Cardiac septum (tissue), 1 donor: ENCODE results near the gene GNAS-AS1. TPM values are rescaled to one million over a fixed set of nuclear protein-coding genes. Genes with fewer than 3 reads are reported as not detected.

Source experiments
- DNase-seq: peaks from one replicate; pipeline ENCODE4 v3.0.0-alpha.2; 2020; ENCODE audit warnings: low spot score
- intact Hi-C: fragments of 100-400 bp; cut with DNase I; formaldehyde crosslinking; loops from one replicate; pipeline ENCODE4 v1.14.0; 2022
- total RNA-seq: library from RNA; stranded (reverse); fragmentation: NEBNext Ultra II Directional; extraction: Animal tissue kit (Norgen Biotek cat#: 25700); gene quantifications from one replicate; pipeline ENCODE4 v1.2.1, GENCODE V29; 2021
- donor health status: DM: no; HTN: no; CAD: no.

Gene GNAS-AS1
- total RNA-seq, 1 donor from 2014 or later = 0.75 TPM

- no peak for DNase-seq
- intact Hi-C loops = no loop called here
These were observed 55.4 kb downstream of the GNAS-AS1 start for GRCh38 chr20:58795181-58795922.

- no peak for DNase-seq
- intact Hi-C loops = no loop called here
These were observed 56.1 kb downstream of the GNAS-AS1 start for GRCh38 chr20:58794510-58795180.

- intact Hi-C loops = no loop called here
- DNase-seq = no peak
These were observed 56.9 kb downstream of the GNAS-AS1 start for GRCh38 chr20:58793512-58794420.

- intact Hi-C loops = no loop called here
- no peak for DNase-seq
These were observed 58.3 kb downstream of the GNAS-AS1 start for GRCh38 chr20:58792426-58792825.

GRCh38 chr20:58791286-58791685, 59.4 kb downstream of the GNAS-AS1 start:
- DNase-seq = peak; percentile 20
- intact Hi-C loops = no loop called here

DNA sequence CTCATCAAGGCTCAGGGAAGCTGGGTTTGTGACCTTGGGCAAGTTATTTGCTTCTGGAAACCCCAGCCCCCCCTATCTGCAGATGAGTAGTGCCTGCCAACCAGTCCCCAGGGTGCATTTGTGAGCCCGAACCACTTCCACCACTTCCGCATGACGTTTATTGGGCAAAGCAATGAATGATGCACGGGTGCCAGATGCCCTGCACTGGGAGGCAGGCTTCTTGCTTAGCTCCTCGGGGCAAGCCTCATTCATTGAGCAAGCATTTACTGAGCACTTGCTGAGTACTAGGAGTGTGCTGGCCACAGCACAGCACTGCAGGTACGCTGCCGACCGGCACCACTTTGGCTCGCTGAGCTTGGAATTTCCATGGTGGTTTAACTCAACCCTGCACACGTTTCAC, 60.2 kb downstream of the GNAS-AS1 start:
- peak; percentile 46 for DNase-seq
- intact Hi-C loops = no loop called here

- intact Hi-C loops = no loop called here
- peak; percentile 47 for DNase-seq
These were observed 61.7 kb downstream of the GNAS-AS1 start for GRCh38 chr20:58788896-58789544.

DNA sequence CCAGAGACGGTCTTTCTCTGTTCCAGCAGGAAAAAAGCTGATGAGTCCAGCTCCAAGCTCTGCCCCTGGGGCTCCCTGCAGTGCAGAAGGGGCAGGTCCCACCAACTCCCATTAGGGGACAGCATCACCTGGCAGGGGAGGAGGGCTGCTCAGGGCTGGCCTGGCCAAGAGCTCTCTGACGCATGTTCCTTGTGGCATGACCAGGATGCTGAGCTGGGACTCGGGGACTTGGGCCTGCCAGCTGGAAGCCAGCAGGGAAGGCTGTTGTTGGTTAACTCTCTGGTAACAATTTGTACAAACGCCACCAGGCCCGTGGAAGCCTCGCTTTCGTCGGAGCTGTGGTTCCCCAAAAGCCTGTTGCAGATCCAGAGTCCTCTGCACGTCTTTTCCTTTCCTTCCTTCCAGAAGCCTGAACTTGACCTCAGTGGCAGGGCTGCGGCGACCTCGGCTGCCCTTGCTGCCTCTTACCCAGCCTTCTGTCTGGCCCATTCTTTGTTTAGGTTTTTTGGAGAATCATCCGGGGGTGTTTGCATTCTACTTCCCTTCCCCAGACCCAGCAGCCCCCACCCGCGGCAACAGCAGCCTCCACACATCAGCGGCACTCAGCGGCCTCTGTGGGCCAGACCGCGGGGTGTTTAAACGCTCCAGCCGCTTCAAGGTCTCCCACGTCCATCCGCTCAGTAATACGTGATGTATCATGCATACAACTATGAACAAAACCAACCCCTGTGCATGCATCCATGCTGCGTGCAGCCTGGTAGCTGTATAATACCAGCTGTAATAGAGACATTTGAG, 63.3 kb downstream of the GNAS-AS1 start:
- intact Hi-C loops = no loop called here
- DNase-seq = no peak

DNA sequence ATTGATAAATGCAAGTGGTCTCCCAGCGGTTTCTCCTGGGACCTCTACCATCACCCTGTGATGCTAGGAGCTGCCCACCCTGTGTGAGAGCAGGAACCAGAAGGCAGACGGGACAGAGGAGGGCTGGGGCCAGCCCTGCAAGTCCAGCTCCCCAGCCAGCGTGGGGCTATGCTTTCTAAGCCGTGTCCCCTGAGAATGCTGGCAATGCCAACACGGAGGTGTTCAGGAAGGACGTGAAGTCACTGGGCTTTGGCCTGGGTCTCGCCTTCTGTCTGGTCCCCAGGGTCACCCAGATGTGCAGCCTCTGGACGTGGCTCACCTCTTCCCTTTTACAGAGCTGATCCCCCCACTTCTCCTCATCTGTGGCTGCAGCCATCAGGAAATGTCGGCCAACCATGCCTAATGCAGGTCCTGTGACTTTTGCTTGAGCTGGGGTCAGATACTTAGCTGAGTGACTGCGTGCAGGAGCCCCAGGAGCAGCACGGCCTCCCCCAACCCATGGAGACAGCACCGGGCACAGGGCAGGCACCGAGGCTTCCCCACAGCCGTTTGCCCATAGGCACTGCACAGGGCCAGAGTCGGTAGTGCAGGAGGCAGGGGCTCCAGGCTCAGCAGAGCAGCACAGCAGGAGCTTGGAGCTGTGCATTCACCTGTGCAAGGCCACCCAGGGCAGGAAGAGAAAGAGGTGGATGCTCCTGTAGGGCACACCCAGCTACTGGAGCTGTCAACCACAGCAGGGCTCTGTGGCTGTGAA, 66.2 kb downstream of the GNAS-AS1 start:
- peak; percentile 46 for DNase-seq
- intact Hi-C loops = no loop called here

GRCh38 chr20:58783511-58784011, 67.1 kb downstream of the GNAS-AS1 start:
- DNase-seq = no peak

DNA sequence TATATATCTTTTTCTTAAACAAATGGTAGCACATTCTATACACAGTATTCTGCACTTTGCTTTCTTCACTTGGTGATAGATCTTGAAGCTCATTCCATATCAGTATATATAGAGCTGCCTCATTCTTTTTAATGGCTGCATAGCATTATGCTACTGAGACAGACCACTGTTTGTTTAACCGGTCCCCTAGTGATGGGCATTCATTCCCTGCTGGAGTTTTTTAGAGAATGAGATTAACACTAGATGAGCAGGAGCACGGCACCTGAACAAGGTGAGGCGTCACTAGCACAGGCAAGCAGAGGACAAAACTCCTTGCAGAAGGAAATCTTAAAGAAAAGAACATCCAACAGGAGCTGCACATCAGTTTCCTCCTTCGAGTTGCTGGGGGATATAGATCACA, 69.6 kb downstream of the GNAS-AS1 start:
- DNase-seq = peak; percentile 14
- intact Hi-C loops = no loop called here

More at GRCh38 chr20:58783511-58784011, 67.1 kb downstream of the GNAS-AS1 start:
- intact Hi-C loops = no loop called here

DNA sequence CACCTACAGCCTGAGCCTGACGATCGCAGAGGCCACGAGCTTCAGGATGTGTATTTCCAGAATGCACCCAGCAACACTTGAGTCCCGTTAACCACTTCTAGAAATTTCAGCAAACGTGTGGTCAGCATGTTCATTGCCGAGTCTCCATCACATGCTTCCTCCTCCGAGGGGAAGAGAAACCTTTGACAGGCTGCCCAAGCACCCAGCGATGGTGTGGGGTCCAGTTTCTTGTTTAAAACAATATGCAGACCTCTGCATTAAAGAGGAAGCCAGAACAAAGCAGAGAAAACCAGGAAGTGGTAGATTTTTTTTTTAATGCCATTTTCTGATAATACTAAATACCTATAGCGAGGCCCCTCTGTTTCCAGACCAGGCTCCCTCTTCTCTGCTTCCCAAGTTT, 71.9 kb downstream of the GNAS-AS1 start:
- intact Hi-C loops = no loop called here
- DNase-seq = peak; percentile 19

GRCh38 chr20:58777657-58778056, 73.0 kb downstream of the GNAS-AS1 start:
- DNase-seq = peak; percentile 61
- intact Hi-C loops = no loop called here

GRCh38 chr20:58776109-58776508, 74.6 kb downstream of the GNAS-AS1 start:
- intact Hi-C loops = no loop called here
- DNase-seq = peak; percentile 24

DNA sequence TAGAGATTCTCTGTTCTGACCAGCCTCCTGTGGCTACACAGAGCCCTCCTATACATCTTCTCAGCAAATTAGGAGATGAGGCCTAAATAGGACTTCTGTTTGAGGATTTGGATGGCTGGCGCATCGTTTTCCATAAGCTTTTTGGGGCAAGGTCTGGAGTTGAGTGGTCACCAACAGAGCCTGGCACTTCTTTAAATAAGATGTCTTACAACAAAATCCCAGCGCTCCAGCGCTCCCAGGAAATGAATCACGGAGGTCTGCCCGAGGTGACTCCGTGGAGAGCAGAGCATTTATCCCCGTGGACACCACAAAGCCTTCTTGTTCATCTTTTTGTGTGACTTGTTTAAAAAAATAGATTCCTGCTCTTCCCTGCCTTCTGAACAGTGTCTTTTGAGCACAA, 75.3 kb downstream of the GNAS-AS1 start:
- intact Hi-C loops = no loop called here
- DNase-seq = peak; percentile 24

- no peak for DNase-seq
- intact Hi-C loops = no loop called here
These were observed 75.9 kb downstream of the GNAS-AS1 start for GRCh38 chr20:58774667-58775263.

GRCh38 chr20:58774214-58774613, 76.5 kb downstream of the GNAS-AS1 start:
- DNase-seq = peak; percentile 39
- intact Hi-C loops = no loop called here

- DNase-seq = peak; percentile 4
- intact Hi-C loops = no loop called here
These were observed 77.9 kb downstream of the GNAS-AS1 start for GRCh38 chr20:58772786-58773185.
